Astrocyte (in vitro differentiated cells and primary cell): ENCODE measurements around the gene KHK.

Experiments
- EZH2 ChIP-seq: IDR thresholded peaks from 2 replicates; pipeline ENCODE4 v1.6.1; 2012; ENCODE audit warnings: mild to moderate bottlenecking, low read length, inconsistent platforms; ENCODE audit not compliant: insufficient read depth
- TF ChIP-seq, protein P1 (sequence below): IDR thresholded peaks from 2 replicates; pipeline ENCODE4 v1.5.1; 2011; ENCODE audit warnings: low read depth, mild to moderate bottlenecking, inconsistent platforms, low read length, moderate library complexity; ENCODE audit not compliant: insufficient read depth

GRCh38 chr2:27080603-27080936, 6.0 kb upstream of the KHK start:
- TF ChIP-seq, protein P1, sequence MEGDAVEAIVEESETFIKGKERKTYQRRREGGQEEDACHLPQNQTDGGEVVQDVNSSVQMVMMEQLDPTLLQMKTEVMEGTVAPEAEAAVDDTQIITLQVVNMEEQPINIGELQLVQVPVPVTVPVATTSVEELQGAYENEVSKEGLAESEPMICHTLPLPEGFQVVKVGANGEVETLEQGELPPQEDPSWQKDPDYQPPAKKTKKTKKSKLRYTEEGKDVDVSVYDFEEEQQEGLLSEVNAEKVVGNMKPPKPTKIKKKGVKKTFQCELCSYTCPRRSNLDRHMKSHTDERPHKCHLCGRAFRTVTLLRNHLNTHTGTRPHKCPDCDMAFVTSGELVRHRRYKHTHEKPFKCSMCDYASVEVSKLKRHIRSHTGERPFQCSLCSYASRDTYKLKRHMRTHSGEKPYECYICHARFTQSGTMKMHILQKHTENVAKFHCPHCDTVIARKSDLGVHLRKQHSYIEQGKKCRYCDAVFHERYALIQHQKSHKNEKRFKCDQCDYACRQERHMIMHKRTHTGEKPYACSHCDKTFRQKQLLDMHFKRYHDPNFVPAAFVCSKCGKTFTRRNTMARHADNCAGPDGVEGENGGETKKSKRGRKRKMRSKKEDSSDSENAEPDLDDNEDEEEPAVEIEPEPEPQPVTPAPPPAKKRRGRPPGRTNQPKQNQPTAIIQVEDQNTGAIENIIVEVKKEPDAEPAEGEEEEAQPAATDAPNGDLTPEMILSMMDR, result no peak
- TF ChIP-seq EZH2, result no peak
